ENCODE measurements around the gene C10orf67.

DNA sequence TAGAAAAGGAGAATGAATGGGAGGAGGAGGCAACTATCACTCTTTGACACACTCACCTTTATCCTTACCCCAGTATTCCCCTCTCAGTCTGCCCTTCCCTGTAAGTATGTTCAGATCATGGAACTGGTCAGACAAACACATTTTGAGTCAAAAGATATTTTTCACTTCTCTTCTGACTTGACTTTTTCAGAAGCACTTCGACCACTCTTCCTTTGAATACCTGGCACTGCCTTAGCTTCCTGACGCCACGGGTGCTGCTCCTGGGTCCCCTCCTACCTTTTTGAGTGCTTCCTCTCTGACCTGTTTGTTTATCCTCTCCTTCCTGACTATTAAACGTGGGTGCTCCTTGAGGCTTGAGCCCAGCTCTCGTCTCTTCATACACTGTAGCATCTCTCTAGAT, 19.8 kb upstream of the C10orf67 start:
- TF ChIP-seq EZH2phosphoT487 (IDR thresholded peaks at IDR 0.05; ENCODE audit: insufficient read depth, low read depth) (no peak), EZH2 (IDR thresholded peaks at IDR 0.05; ENCODE audit: insufficient read depth, poor library complexity, severe bottlenecking) (no peak)
